GM12878 (cell line): ENCODE measurements around the gene B4GALNT4. TPM values are rescaled to one million over a fixed set of nuclear protein-coding genes. Genes with fewer than 3 reads are reported as not detected.
A peak's percentile ranks its signal among the peaks of the same experiment; 100 is the strongest.

Experiments
- ATAC-seq: fragments of 200-7000 bp; cut with Tn5 transposase; 3 replicates; pipeline ENCODE4 v1.9.1; 2020; ENCODE audit warnings: mild to moderate bottlenecking, moderate library complexity
- BruUV-seq: library from RNA; stranded (reverse); fragments of 400-500 nt; replicated peaks from 2 replicates; lab custom pipeline; 2021; lab: Mats Ljungman, UMichigan
- CTCF ChIA-PET: fragments of 300-600 bp; sonication (Branson Sonifier 250); formaldehyde crosslinking; extraction: SDS; loops from one replicate; lab custom pipeline; 2021; ENCODE audit warnings: inconsistent platforms; lab: Yijun Ruan, JAX
- POLR2A ChIA-PET: fragments of 350-600 bp; formaldehyde crosslinking; extraction: SDS; loops from one replicate; lab custom pipeline; 2021; ENCODE audit warnings: inconsistent platforms; lab: Charles Lee
- RAD21 ChIA-PET: fragments of 300-600 bp; sonication (Branson Sonifier 250); formaldehyde crosslinking; loops from one replicate; lab custom pipeline; 2023; ENCODE audit warnings: antibody characterized with exemption; ENCODE audit not compliant: unreplicated experiment; lab: Charles Lee
- SMC1A ChIA-PET: fragments of 300-600 bp; sonication (Branson Sonifier 250); formaldehyde crosslinking; loops from one replicate; lab custom pipeline; 2023; ENCODE audit not compliant: unreplicated experiment, uncharacterized antibody; lab: Charles Lee
- DNase-seq: peaks from one replicate; pipeline ENCODE4 v3.0.0-alpha.2; 2011; ENCODE audit warnings: low read depth, low spot score
- FAIRE-seq: peaks from 3 replicates; lab custom pipeline; 2011; peaks lifted over from hg19 to GRCh38; lab: Jason Lieb, UNC
- H2AFZ ChIP-seq: 2 replicates; pipeline ENCODE4 v1.6.0; 2011; ENCODE audit warnings: low read depth, low read length, control low read depth; ENCODE audit not compliant: control insufficient read depth
- H3K27ac ChIP-seq: 2 replicates; pipeline ENCODE4 v1.5.1; 2011; ENCODE audit warnings: control low read depth; ENCODE audit not compliant: control insufficient read depth, insufficient read depth
- H3K27me3 ChIP-seq, 2 experiments: replicated peaks in 1 of 2; 2 replicates each; pipeline versions ENCODE4 v1.6.0 to v1.6.1; 2011; ENCODE audit warnings: low read length in 1 of 2; ENCODE audit not compliant: control insufficient read depth in 2 of 2, insufficient read depth in 2 of 2
- H3K36me3 ChIP-seq, 2 experiments: 2 replicates each; pipeline ENCODE4 v1.5.1; 2011; ENCODE audit warnings: low read length in 1 of 2; ENCODE audit not compliant: control insufficient read depth in 2 of 2, insufficient read depth in 2 of 2
- H3K4me1 ChIP-seq: 2 replicates; pipeline ENCODE4 v1.6.1; 2011; ENCODE audit warnings: mild to moderate bottlenecking, low read length, moderate library complexity, mixed read lengths; ENCODE audit not compliant: control insufficient read depth, insufficient read depth
- H3K4me2 ChIP-seq: 2 replicates; pipeline ENCODE4 v1.6.0; 2011; ENCODE audit warnings: control low read depth; ENCODE audit not compliant: control insufficient read depth, insufficient read depth
- H3K4me3 ChIP-seq: fragments of 200-600 bp; sonication (generic); 2 replicates; pipeline ENCODE4 v1.5.1; 2016
- H3K79me2 ChIP-seq: 2 replicates; pipeline ENCODE4 v1.6.0; 2011; ENCODE audit warnings: low read length; ENCODE audit not compliant: control insufficient read depth, insufficient read depth
- H3K9ac ChIP-seq: 2 replicates; pipeline ENCODE4 v1.8.0; 2011; ENCODE audit warnings: low read length, control low read depth, mixed read lengths; ENCODE audit not compliant: control insufficient read depth, insufficient read depth
- H3K9me3 ChIP-seq: replicated peaks from 3 replicates; pipeline ENCODE4 v1.5.1; 2011; ENCODE audit warnings: mild to moderate bottlenecking, low read length; ENCODE audit not compliant: control insufficient read depth, insufficient read depth
- H4K20me1 ChIP-seq: 2 replicates; pipeline ENCODE4 v1.6.0; 2011; ENCODE audit not compliant: control insufficient read depth, insufficient read depth
- EED ChIP-seq: sonication (generic); IDR thresholded peaks from 2 replicates; pipeline ENCODE4 v1.6.1; 2016; ENCODE audit warnings: antibody characterized with exemption, low read depth
- ETV6 ChIP-seq, 2 experiments: fragments of 450-650 bp in 1 of 2; IDR thresholded peaks in 1 of 2; conservative IDR thresholded peaks in 1 of 2; 2 replicates each; pipeline ENCODE4 v1.6.1; 2014; ENCODE audit warnings: antibody characterized with exemption in 1 of 2, borderline replicate concordance in 1 of 2, low read depth in 1 of 2, mild to moderate bottlenecking in 1 of 2, moderate library complexity in 1 of 2
- FOXK2 ChIP-seq: fragments of 450-650 bp; IDR thresholded peaks from 2 replicates; pipeline ENCODE4 v1.6.1; 2017; ENCODE audit warnings: mild to moderate bottlenecking, moderate library complexity
- IRF5 ChIP-seq: fragments of 450-650 bp; IDR thresholded peaks from 2 replicates; pipeline ENCODE4 v1.6.1; 2017; ENCODE audit warnings: borderline replicate concordance
- KAT2A ChIP-seq: conservative IDR thresholded peaks from 2 replicates; pipeline ENCODE4 v1.6.1; 2011; ENCODE audit warnings: low read depth, low read length; ENCODE audit not compliant: control insufficient read depth
- KLF5 ChIP-seq: fragments of 450-650 bp; IDR thresholded peaks from 2 replicates; pipeline ENCODE4 v1.6.1; 2014; ENCODE audit warnings: mild to moderate bottlenecking; ENCODE audit not compliant: partially characterized antibody
- MYC ChIP-seq: IDR thresholded peaks from 2 replicates; pipeline ENCODE4 v1.6.1; 2011; ENCODE audit warnings: mild to moderate bottlenecking, low read length, moderate library complexity, inconsistent platforms; ENCODE audit not compliant: insufficient read depth, insufficient replicate concordance, insufficient read length, severe bottlenecking
- NR2C1 ChIP-seq: fragments of 450-650 bp; IDR thresholded peaks from 2 replicates; pipeline ENCODE4 v1.6.1; 2017; ENCODE audit warnings: antibody characterized with exemption, mild to moderate bottlenecking, moderate library complexity
- POLR2AphosphoS2 ChIP-seq: IDR thresholded peaks from 2 replicates; pipeline ENCODE4 v1.6.1; 2011; ENCODE audit warnings: low read depth, mild to moderate bottlenecking, low read length, improper control_type of control experiment, moderate library complexity
- POLR2AphosphoS5 ChIP-seq: IDR thresholded peaks from 2 replicates; pipeline ENCODE4 v1.6.1; 2011; ENCODE audit warnings: mild to moderate bottlenecking, low read length, inconsistent platforms
- SIX5 ChIP-seq: IDR thresholded peaks from 2 replicates; pipeline ENCODE4 v1.6.1; 2011; ENCODE audit warnings: mild to moderate bottlenecking, low read depth, low read length, moderate library complexity; ENCODE audit not compliant: severe bottlenecking
- SMAD5 ChIP-seq: IDR thresholded peaks from 2 replicates; pipeline ENCODE4 v1.6.1; 2016; ENCODE audit warnings: antibody characterized with exemption, low read depth
- STAT1 ChIP-seq: fragments of 450-650 bp; conservative IDR thresholded peaks from 2 replicates; pipeline ENCODE4 v1.6.1; 2014; ENCODE audit warnings: antibody characterized with exemption, mild to moderate bottlenecking
- ZNF217 ChIP-seq: fragments of 450-650 bp; IDR thresholded peaks from 2 replicates; pipeline ENCODE4 v1.6.1; 2017; ENCODE audit warnings: antibody characterized with exemption, mild to moderate bottlenecking
- ZNF24 ChIP-seq: fragments of 450-650 bp; IDR thresholded peaks from 2 replicates; pipeline ENCODE4 v1.6.1; 2017; ENCODE audit warnings: antibody characterized with exemption, mild to moderate bottlenecking
- ZNF274 ChIP-seq: IDR thresholded peaks from one replicate; pipeline ENCODE4 v1.8.0; 2011; ENCODE audit not compliant: insufficient read length, insufficient read depth
- ZNF384 ChIP-seq: IDR thresholded peaks from 2 replicates; pipeline ENCODE4 v1.6.1; 2012; ENCODE audit warnings: low read depth, mild to moderate bottlenecking, low read length, improper control_type of control experiment, borderline replicate concordance
- ZNF622 ChIP-seq: fragments of 450-650 bp; IDR thresholded peaks from 2 replicates; pipeline ENCODE4 v1.6.1; 2017; ENCODE audit warnings: mild to moderate bottlenecking, inconsistent platforms
- ZSCAN29 ChIP-seq: fragments of 450-650 bp; IDR thresholded peaks from 2 replicates; pipeline ENCODE4 v1.6.1; 2017; ENCODE audit warnings: mild to moderate bottlenecking, moderate library complexity
- WGBS: methylation state at CpG from one replicate; pipeline ENCODE4 v1.1.6; 2016; ENCODE audit warnings: low lambda C conversion rate; ENCODE audit not compliant: insufficient replicate concordance, insufficient coverage; ENCODE audit errors: missing lambda C conversion rate; 5-methylcytosine and 5-hydroxymethylcytosine counted together
- in situ Hi-C: fragments of 300-500 bp; cut with MboI; formaldehyde crosslinking; loops from 9 replicates; pipeline ENCODE4 v1.14.3; 2018; ENCODE audit warnings: mixed read lengths
- intact Hi-C: fragments of 100-400 bp; cut with micrococcal nuclease; formaldehyde crosslinking; loops from one replicate; pipeline ENCODE4 v1.14.2; 2022; ENCODE audit not compliant: unreplicated experiment
- polyA plus RNA-seq, 11 experiments: library from polyadenylated mRNA; depleted of rRNA in 4 of 11; unstranded in 6 of 11; stranded (reverse) in 5 of 11; fragments of >200 nt; fragmentation: Nextera tagmentation in 4 of 11; fragmentation: Illumina TruSeq in 1 of 11; extraction: Ambion mirVana in 4 of 11; extraction: Trizol in 1 of 11; gene quantifications; 1 replicate in 1 of 11; 2 replicates in 10 of 11; pipeline versions ENCODE4 v1.2.1 to v1.2.3, GENCODE V29; 2011 to 2016; ENCODE audit warnings: inconsistent platforms in 2 of 11, missing spikeins in 2 of 11, low read depth in 1 of 11
- total RNA-seq, 4 experiments: library from RNA; depleted of rRNA in 3 of 4; stranded (reverse); fragments of >200 nt in 3 of 4; fragmentation: Illumina TruSeq in 1 of 4; extraction: Trizol in 1 of 4; gene quantifications; 2 replicates each; pipeline versions ENCODE4 v1.2.1 to v1.2.3, GENCODE V29; 2013 to 2021
- TF ChIP-seq, protein P1 (sequence below): IDR thresholded peaks from 2 replicates; pipeline ENCODE4 v1.6.1; 2012; ENCODE audit warnings: low read depth, low read length, improper control_type of control experiment

Gene B4GALNT4
- total and polyA plus RNA-seq, 10 of the 15 experiments (the other 5 are each of a cell fraction or from before 2014, with no cell fraction given), result 0.04 to 0.82 (median 0.40) TPM; not detected in 6

GRCh38 chr11:382081-382629, 12.9 kb downstream of the B4GALNT4 start:
- H3K27me3 ChIP-seq, result no peaks in the 10 kb centered on the region
- no peak overlapping the region for H3K4me2 ChIP-seq
- intact Hi-C loops, result no loop called here
- no peak overlapping the region for H3K9ac ChIP-seq
- TF ChIP-seq ZNF384, result no peak
- TF ChIP-seq ZSCAN29, result no peak
- TF ChIP-seq IRF5, result no peak
- TF ChIP-seq STAT1, result no peak
- no peak for TF ChIP-seq KLF5
- TF ChIP-seq, protein P1, sequence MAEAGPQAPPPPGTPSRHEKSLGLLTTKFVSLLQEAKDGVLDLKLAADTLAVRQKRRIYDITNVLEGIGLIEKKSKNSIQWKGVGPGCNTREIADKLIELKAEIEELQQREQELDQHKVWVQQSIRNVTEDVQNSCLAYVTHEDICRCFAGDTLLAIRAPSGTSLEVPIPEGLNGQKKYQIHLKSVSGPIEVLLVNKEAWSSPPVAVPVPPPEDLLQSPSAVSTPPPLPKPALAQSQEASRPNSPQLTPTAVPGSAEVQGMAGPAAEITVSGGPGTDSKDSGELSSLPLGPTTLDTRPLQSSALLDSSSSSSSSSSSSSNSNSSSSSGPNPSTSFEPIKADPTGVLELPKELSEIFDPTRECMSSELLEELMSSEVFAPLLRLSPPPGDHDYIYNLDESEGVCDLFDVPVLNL, result no peak
- TF ChIP-seq ZNF274, result no peak
- TF ChIP-seq EED, result no peak
- no peak for TF ChIP-seq ZNF24
- TF ChIP-seq POLR2AphosphoS5, result no peak
- no peak for TF ChIP-seq ZNF217
- no peak for TF ChIP-seq POLR2AphosphoS2
- no peak for TF ChIP-seq ZNF622
- TF ChIP-seq SMAD5, result no peak
- TF ChIP-seq ETV6 (conservative IDR thresholded peaks at IDR 0.05 in 1 of 2, IDR thresholded peaks at IDR 0.05 in 1 of 2; ENCODE audit: borderline replicate concordance in 1 of 2, low read depth in 1 of 2), result no peak
- TF ChIP-seq KAT2A, result no peak
- TF ChIP-seq FOXK2, result no peak
- no peak for TF ChIP-seq MYC
- no peak for TF ChIP-seq SIX5
- no peak for TF ChIP-seq NR2C1
- TF ChIP-seq, all 136 proteins: peak for 0
- no TSS peak for BruUV-seq
- SMC1A ChIA-PET, result no interaction called here
- Histone ChIP-seq H3K9me3 (no peaks in the 10 kb centered on the region; the same call in 2 of the 3 replicates), H3K4me1 (no peaks in the 10 kb centered on the region), H4K20me1 (no peaks in the 10 kb centered on the region), H3K36me3 (no peaks in the 10 kb centered on the region), H3K79me2 (no peaks in the 10 kb centered on the region), H3K27ac (no peak overlapping the region), H3K4me3 (no peak overlapping the region), H2AFZ (no peak overlapping the region)
- WGBS, result 12% methylated on average over 11 of the region's 11 CpGs
- DNase-seq (no peak), FAIRE-seq (no peak), ATAC-seq (peak; percentile 35)
- RAD21 ChIA-PET, result no interaction called here
- POLR2A ChIA-PET, result no interaction called here
- in situ Hi-C loops, result no loop called here
- CTCF ChIA-PET, result no interaction called here
